ENCODE measurements around the gene WBP1L. TPM values are rescaled to one million over a fixed set of nuclear protein-coding genes. Genes with fewer than 3 reads are reported as not detected.

WBP1L gene
- total and polyA plus RNA-seq, 2 of the 13 experiments (the other 11 are each of a cell fraction or from before 2014, with no cell fraction given) = 8.3 to 12.3 TPM

DNA sequence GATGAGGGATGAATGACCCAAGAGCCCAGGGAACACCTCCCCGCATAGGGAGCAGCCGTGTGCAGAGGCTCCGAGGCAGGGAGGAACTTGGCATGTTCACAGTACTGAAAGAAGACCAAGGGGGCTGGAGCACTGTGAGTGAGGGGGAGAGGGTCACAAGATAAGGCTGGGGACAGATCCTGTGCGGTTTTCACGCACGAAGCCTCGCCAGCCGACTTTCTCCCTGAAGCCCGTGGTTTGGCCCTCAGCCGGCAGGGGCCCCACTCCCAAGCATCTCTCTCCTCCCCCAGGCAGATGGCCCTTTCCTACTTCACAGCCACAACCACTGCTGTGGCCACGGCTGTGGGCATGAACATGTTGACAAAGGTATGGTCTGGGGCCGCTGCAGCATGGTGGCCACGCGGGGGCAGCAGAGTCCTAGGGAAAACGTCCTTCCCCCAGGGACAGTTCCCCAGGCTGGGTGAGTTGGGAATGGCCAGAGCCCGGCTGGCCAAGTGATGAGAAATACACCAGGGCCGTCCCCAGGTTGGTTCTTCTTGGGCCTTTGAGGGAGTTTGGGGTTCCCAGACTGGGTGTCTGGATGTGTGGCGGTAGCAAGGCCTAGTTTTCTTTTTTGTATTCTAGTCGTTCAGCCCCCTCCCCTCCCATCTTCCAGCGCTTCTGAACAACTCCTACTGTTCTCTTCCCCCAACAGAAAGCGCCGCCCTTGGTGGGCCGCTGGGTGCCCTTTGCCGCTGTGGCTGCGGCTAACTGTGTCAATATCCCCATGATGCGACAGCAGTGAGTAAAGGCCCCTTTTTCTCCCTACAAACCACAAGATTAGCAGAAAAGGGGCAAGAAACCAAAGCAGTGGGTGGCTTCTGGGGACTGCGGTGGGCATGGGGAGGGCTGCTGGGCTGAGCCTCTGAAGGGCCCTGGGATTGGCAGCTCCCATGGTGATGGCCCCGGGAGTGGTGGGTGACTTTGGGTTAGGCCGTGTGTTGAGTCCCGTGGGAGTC lies 14.4 kb upstream of the WBP1L start (continued):
- TF ChIP-seq, protein P1, sequence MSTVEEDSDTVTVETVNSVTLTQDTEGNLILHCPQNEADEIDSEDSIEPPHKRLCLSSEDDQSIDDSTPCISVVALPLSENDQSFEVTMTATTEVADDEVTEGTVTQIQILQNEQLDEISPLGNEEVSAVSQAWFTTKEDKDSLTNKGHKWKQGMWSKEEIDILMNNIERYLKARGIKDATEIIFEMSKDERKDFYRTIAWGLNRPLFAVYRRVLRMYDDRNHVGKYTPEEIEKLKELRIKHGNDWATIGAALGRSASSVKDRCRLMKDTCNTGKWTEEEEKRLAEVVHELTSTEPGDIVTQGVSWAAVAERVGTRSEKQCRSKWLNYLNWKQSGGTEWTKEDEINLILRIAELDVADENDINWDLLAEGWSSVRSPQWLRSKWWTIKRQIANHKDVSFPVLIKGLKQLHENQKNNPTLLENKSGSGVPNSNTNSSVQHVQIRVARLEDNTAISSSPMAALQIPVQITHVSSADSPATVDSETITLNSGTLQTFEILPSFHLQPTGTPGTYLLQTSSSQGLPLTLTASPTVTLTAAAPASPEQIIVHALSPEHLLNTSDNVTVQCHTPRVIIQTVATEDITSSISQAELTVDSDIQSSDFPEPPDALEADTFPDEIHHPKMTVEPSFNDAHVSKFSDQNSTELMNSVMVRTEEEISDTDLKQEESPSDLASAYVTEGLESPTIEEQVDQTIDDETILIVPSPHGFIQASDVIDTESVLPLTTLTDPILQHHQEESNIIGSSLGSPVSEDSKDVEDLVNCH (CRISPR knock-in tag; IDR thresholded peaks at IDR 0.05) = no peak
- TF ChIP-seq RBM39 (IDR thresholded peaks at IDR 0.05; ENCODE audit: low read depth, low read length, poor library complexity, severe bottlenecking) (no peak), ZNF556 (CRISPR knock-in tag; IDR thresholded peaks at IDR 0.05; ENCODE audit: borderline replicate concordance) (no peak), FLYWCH1 (CRISPR knock-in tag; IDR thresholded peaks at IDR 0.05) (no peak), MTF1 (CRISPR knock-in tag; IDR thresholded peaks at IDR 0.05) (no peak), ZNF367 (CRISPR knock-in tag; IDR thresholded peaks at IDR 0.05; ENCODE audit: borderline replicate concordance) (no peak), XBP1 (CRISPR knock-in tag; IDR thresholded peaks at IDR 0.05) (no peak), TBX3 (IDR thresholded peaks at IDR 0.05; ENCODE audit: borderline replicate concordance) (no peak), ZNF607 (CRISPR knock-in tag; IDR thresholded peaks at IDR 0.05; ENCODE audit: borderline replicate concordance) (no peak), ZEB1 (IDR thresholded peaks at IDR 0.05; ENCODE audit: insufficient replicate concordance, low read depth) (no peak), GLMP (CRISPR knock-in tag; IDR thresholded peaks at IDR 0.05; ENCODE audit: borderline replicate concordance) (no peak), ZNF350 (CRISPR knock-in tag; IDR thresholded peaks at IDR 0.05; ENCODE audit: borderline replicate concordance, low read depth) (no peak; the same call in 1 of the 2 replicates), KDM3A (CRISPR knock-in tag; IDR thresholded peaks at IDR 0.05; ENCODE audit: low read depth) (0 out of 2 replicates have a peak, but pooled peaks have one; percentile 54), HNRNPUL1 (IDR thresholded peaks at IDR 0.05; ENCODE audit: low read depth, low read length) (no peak), FOXA3 (CRISPR knock-in tag; IDR thresholded peaks at IDR 0.05) (peak; percentile 81), REXO4 (CRISPR knock-in tag; IDR thresholded peaks at IDR 0.05; ENCODE audit: borderline replicate concordance) (no peak), ZSCAN21 (CRISPR knock-in tag; IDR thresholded peaks at IDR 0.05; ENCODE audit: borderline replicate concordance) (no peak)
- TF ChIP-seq, protein P2, sequence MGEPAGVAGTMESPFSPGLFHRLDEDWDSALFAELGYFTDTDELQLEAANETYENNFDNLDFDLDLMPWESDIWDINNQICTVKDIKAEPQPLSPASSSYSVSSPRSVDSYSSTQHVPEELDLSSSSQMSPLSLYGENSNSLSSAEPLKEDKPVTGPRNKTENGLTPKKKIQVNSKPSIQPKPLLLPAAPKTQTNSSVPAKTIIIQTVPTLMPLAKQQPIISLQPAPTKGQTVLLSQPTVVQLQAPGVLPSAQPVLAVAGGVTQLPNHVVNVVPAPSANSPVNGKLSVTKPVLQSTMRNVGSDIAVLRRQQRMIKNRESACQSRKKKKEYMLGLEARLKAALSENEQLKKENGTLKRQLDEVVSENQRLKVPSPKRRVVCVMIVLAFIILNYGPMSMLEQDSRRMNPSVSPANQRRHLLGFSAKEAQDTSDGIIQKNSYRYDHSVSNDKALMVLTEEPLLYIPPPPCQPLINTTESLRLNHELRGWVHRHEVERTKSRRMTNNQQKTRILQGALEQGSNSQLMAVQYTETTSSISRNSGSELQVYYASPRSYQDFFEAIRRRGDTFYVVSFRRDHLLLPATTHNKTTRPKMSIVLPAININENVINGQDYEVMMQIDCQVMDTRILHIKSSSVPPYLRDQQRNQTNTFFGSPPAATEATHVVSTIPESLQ (CRISPR knock-in tag; conservative IDR thresholded peaks at IDR 0.05) = no peak
- TF ChIP-seq, protein P3, sequence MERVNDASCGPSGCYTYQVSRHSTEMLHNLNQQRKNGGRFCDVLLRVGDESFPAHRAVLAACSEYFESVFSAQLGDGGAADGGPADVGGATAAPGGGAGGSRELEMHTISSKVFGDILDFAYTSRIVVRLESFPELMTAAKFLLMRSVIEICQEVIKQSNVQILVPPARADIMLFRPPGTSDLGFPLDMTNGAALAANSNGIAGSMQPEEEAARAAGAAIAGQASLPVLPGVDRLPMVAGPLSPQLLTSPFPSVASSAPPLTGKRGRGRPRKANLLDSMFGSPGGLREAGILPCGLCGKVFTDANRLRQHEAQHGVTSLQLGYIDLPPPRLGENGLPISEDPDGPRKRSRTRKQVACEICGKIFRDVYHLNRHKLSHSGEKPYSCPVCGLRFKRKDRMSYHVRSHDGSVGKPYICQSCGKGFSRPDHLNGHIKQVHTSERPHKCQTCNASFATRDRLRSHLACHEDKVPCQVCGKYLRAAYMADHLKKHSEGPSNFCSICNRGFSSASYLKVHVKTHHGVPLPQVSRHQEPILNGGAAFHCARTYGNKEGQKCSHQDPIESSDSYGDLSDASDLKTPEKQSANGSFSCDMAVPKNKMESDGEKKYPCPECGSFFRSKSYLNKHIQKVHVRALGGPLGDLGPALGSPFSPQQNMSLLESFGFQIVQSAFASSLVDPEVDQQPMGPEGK (CRISPR knock-in tag; IDR thresholded peaks at IDR 0.05) = peak; percentile 54
